Measurements from ENCODE around the gene LPCAT2.

LPCAT2 gene

GRCh38 chr16:55489956-55490265 is 19.0 kb upstream of the LPCAT2 start:
- no peak for ATAC-seq
- no peak for TF ChIP-seq ISL1 (CRISPR knock-in tag; IDR thresholded peaks at IDR 0.05)

GRCh38 chr16:55490301-55490700 is 18.6 kb upstream of the LPCAT2 start:
- ATAC-seq: no peak

GRCh38 chr16:55491691-55492090 is 17.2 kb upstream of the LPCAT2 start:
- TF ChIP-seq PATZ1 (CRISPR knock-in tag; IDR thresholded peaks at IDR 0.05; ENCODE audit: borderline replicate concordance) (no peak), TCF4 (CRISPR knock-in tag; IDR thresholded peaks at IDR 0.05; ENCODE audit: borderline replicate concordance) (no peak), PPARA (CRISPR knock-in tag; IDR thresholded peaks at IDR 0.05; ENCODE audit: borderline replicate concordance) (no peak), ZNF70 (CRISPR knock-in tag; IDR thresholded peaks at IDR 0.05) (no peak), SNAI2 (CRISPR knock-in tag; IDR thresholded peaks at IDR 0.05) (no peak), ZFP3 (CRISPR knock-in tag; IDR thresholded peaks at IDR 0.05) (no peak), RARB (CRISPR knock-in tag; IDR thresholded peaks at IDR 0.05) (no peak), ARNTL (CRISPR knock-in tag; IDR thresholded peaks at IDR 0.05; ENCODE audit: borderline replicate concordance, low read depth) (no peak), ZNF8 (CRISPR knock-in tag; IDR thresholded peaks at IDR 0.05) (no peak), CSRNP3 (CRISPR knock-in tag; IDR thresholded peaks at IDR 0.05) (no peak), ESRRG (CRISPR knock-in tag; IDR thresholded peaks at IDR 0.05) (no peak)
- ATAC-seq: no peak

More at GRCh38 chr16:55490301-55490700, 18.6 kb upstream of the LPCAT2 start:
- TF ChIP-seq SNAI2 (CRISPR knock-in tag; IDR thresholded peaks at IDR 0.05) (no peak), PPARA (CRISPR knock-in tag; IDR thresholded peaks at IDR 0.05; ENCODE audit: borderline replicate concordance) (no peak), ZNF70 (CRISPR knock-in tag; IDR thresholded peaks at IDR 0.05) (no peak), ZNF8 (CRISPR knock-in tag; IDR thresholded peaks at IDR 0.05) (no peak), ISL1 (CRISPR knock-in tag; IDR thresholded peaks at IDR 0.05) (no peak), ZFP30 (CRISPR knock-in tag; IDR thresholded peaks at IDR 0.05) (no peak), CSRNP3 (CRISPR knock-in tag; IDR thresholded peaks at IDR 0.05) (no peak), CSDC2 (CRISPR knock-in tag; IDR thresholded peaks at IDR 0.05) (no peak), TOX (CRISPR knock-in tag; IDR thresholded peaks at IDR 0.05; ENCODE audit: borderline replicate concordance) (no peak), PATZ1 (CRISPR knock-in tag; IDR thresholded peaks at IDR 0.05; ENCODE audit: borderline replicate concordance) (no peak), OSR1 (CRISPR knock-in tag; IDR thresholded peaks at IDR 0.05) (no peak), ARNTL (CRISPR knock-in tag; IDR thresholded peaks at IDR 0.05; ENCODE audit: borderline replicate concordance, low read depth) (no peak), ZFP3 (CRISPR knock-in tag; IDR thresholded peaks at IDR 0.05) (no peak)

GRCh38 chr16:55492756-55493380 is 16.0 kb upstream of the LPCAT2 start:
- ATAC-seq: no peak
- TF ChIP-seq ARNTL (CRISPR knock-in tag; IDR thresholded peaks at IDR 0.05; ENCODE audit: borderline replicate concordance, low read depth) (no peak), PATZ1 (CRISPR knock-in tag; IDR thresholded peaks at IDR 0.05; ENCODE audit: borderline replicate concordance) (no peak), ZNF70 (CRISPR knock-in tag; IDR thresholded peaks at IDR 0.05) (no peak), BACH2 (CRISPR knock-in tag; IDR thresholded peaks at IDR 0.05; ENCODE audit: borderline replicate concordance) (no peak), ISL1 (CRISPR knock-in tag; IDR thresholded peaks at IDR 0.05) (no peak), CSDC2 (CRISPR knock-in tag; IDR thresholded peaks at IDR 0.05) (no peak), CREB5 (CRISPR knock-in tag; IDR thresholded peaks at IDR 0.05; ENCODE audit: low read depth) (no peak), OSR1 (CRISPR knock-in tag; IDR thresholded peaks at IDR 0.05) (no peak), RARB (CRISPR knock-in tag; IDR thresholded peaks at IDR 0.05) (no peak), TOX (CRISPR knock-in tag; IDR thresholded peaks at IDR 0.05; ENCODE audit: borderline replicate concordance) (no peak), ZFP3 (CRISPR knock-in tag; IDR thresholded peaks at IDR 0.05) (no peak), CSRNP3 (CRISPR knock-in tag; IDR thresholded peaks at IDR 0.05) (no peak), ZNF8 (CRISPR knock-in tag; IDR thresholded peaks at IDR 0.05) (no peak), ZNF565 (CRISPR knock-in tag; conservative IDR thresholded peaks at IDR 0.05; ENCODE audit: low read depth) (no peak), PPARA (CRISPR knock-in tag; IDR thresholded peaks at IDR 0.05; ENCODE audit: borderline replicate concordance) (no peak), SNAI2 (CRISPR knock-in tag; IDR thresholded peaks at IDR 0.05) (no peak)
